CD4-positive, alpha-beta T cell treated with Interleukin-2 at 100 ng/mL for 4 hours (primary cell): ENCODE results near the gene CCDC142.
"Not testable (repeated sequence)": the region's sequence is repeated elsewhere in the genome, so short reads cannot be mapped to it uniquely, and the experiment has no call there.

Source experiments
- DNase-seq: peaks from one replicate; pipeline ENCODE4 v3.0.0-alpha.2; 2020; ENCODE audit warnings: low spot score

The CCDC142 gene

DNA sequence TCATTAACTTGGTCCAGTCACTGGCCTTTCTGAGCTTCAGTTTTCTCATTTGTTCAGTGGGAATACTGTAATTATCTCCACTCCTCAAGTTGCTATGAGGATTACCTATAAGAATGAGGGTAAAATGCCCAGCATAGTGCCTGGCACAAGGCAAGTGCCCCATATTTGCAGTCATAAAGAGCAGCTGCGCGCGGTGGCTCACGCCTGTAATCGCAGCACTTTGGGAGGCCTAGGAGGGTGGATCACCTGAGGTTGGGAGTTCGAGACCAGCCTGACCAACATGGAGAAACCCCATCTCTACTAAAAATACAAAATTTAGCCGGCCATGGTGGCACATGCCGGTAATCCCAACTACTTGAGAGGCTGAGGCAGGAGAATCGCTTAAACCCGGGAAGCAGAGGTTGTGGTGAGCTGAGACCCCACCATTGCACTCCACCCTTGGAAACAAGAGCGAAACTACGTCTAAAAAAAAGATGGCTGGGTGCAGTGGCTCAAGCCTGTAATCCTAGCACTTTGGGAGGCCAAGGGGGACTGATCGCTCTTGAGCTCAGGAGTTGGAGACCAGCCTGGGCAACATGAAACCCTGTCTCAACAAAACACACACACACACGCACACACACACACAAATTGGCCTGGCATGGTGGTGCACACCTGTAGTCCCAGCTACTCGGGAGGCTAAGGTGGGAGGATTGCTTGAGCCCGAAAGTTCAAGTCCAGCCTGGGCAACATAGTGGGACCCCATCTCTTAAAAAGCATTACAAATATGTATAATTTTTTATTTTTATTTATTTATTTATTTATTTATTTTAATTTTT is 40.1 kb downstream of the CCDC142 start:
- not testable (repeated sequence) for DNase-seq

- DNase-seq: peak; percentile 26
These were observed 40.9 kb downstream of the CCDC142 start, which contains the start of gene RTKN for GRCh38 chr2:74441690-74442482. Gene RTKN (minus strand): TSS chr2:74441937. CDS start chr2:74441816, 121 bp downstream.

GRCh38 chr2:74441170-74441689 is 41.6 kb downstream of the CCDC142 start:
- DNase-seq: no peak

GRCh38 chr2:74440378-74441169 is 42.2 kb downstream of the CCDC142 start:
- DNase-seq: peak; percentile 18

GRCh38 chr2:74439803-74440377 is 42.9 kb downstream of the CCDC142 start:
- DNase-seq: no peak

- no peak for DNase-seq
These were observed 43.4 kb downstream of the CCDC142 start for GRCh38 chr2:74439373-74439772.

GRCh38 chr2:74438248-74438647 is 44.5 kb downstream of the CCDC142 start:
- no peak for DNase-seq

DNA sequence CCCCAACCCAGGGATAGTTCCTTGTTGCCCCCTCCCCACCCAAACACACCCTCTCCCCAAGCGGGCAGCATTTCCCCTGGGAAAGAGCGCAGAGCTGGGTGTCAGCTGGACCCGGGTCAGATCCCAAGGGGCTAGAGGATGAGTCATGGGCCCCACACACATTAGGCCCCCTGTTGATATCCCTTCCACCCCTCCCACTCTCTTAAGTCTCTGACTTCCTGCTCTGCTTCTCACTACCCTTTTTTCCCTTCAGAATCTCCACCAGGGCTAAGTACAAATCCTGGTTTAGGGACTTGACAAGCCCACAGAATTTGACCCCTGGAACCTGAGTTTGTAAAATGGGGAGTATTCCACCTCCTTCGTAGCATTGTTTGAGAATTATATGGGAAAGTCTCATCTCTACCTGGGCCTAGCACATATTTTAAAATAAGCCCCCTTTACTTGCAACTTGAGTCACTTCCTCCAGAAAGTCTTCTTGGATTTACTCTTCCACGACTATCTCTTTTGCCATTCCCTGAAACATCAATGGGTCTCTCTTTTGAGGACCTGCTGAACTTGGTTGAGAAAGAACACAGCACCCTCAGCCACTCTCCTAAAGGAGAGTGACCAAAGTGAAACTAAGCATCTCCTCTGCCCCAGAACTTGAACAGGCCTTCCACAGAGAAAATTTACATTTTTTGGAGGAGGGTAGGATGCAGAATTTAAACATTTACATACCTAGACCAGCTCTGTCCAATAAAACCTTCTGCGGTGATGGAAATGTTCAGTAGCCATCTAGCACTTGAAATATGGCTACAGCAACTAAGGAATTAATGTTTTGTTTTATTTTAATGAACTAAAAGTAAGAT is 45.7 kb downstream of the CCDC142 start:
- no peak for DNase-seq

GRCh38 chr2:74436111-74436805 is 46.5 kb downstream of the CCDC142 start:
- DNase-seq: no peak

DNA sequence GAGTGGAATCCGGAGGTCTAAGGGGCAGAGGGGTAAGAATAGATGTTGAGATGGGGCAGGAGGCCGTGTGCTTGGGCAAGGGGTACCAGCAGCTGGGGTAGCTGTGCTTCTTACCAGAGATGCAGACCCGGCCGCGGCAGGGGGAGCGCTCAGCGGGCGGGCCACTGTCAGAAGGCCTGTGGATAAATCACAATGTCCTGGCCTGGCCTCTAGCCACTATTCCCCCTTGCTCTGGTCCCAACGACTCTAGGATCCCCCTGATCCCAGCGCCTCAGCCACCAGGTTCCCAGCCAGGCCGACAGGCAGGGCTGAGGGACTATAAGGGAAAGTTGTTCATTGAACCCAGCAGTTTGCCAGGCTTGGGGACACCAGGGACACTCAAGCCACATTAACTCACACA is 52.3 kb downstream of the CCDC142 start:
- no peak for DNase-seq

DNA sequence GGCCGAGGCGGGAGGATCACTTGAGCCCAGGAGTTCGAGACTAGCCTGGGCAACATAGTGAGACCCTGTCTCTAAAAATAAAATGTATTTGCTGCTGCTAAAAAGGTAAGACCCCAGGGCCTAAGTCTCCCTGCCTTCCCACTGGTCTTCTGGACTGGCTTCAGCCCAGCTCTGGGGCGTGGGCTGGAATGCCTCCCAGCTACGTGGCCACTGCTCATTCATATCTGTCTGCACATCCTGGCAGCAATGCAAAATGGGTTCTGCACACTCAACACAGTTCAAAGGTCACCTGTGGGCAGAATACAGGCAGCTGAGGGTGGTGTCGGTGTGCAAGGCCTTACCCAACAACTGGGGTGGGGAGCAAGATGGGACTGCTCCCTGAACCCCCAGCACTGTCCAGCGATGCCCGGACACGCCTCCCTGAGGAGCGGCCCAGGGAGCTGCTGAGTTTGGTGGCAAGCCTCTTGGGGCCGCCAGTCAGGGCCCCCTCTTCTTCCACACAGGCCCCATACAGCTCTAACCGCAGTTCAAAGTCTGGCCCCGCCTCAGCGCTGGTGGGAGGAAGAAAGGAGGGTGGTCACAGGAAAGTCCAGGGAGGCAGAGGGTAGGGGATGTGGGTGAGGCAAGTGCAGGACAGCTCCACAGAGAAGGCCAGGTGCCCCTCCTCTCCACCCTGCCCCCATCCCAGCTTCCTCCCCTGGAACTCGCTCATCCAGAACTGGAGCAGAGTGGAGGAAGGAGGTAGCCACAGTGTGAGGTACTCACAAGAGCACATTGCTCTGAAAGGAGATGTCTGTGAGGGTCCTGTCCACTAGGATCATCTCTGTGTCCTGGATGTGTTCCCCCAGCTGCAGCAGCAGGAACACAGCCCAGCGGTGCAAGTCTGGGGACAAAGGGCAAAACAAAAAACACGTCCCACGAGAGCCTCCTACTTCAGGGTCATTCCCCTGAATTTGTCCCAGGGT is 53.0 kb downstream of the CCDC142 start:
- DNase-seq: no peak

- no peak for DNase-seq
These were observed 54.1 kb downstream of the CCDC142 start for GRCh38 chr2:74428675-74429074.

- DNase-seq: no peak
These were observed 55.2 kb downstream of the CCDC142 start for GRCh38 chr2:74427551-74427950.

- DNase-seq: no peak
These were observed 56.5 kb downstream of the CCDC142 start for GRCh38 chr2:74426181-74426758.

GRCh38 chr2:74425523-74425922 is 57.3 kb downstream of the CCDC142 start:
- DNase-seq: no peak

DNA sequence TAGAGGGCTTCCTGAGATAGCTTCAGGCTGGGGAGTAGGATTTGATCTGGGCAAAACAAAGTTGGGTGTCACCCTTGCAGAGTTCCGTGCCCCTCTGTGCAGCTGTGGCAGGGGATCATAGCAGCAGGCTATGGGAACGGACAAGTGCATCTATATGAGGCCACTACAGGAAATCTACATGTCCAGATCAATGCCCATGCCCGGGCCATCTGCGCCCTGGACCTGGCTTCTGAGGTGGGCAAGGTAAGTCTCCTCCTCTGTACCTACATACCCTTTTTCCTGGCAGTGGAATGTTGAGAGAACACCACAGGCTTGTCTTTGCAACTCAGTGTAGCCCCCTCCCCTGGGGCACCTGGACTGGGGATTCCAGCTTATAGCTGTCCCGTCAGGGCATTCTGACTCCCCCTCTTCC is 57.8 kb downstream of the CCDC142 start:
- DNase-seq: no peak

DNA sequence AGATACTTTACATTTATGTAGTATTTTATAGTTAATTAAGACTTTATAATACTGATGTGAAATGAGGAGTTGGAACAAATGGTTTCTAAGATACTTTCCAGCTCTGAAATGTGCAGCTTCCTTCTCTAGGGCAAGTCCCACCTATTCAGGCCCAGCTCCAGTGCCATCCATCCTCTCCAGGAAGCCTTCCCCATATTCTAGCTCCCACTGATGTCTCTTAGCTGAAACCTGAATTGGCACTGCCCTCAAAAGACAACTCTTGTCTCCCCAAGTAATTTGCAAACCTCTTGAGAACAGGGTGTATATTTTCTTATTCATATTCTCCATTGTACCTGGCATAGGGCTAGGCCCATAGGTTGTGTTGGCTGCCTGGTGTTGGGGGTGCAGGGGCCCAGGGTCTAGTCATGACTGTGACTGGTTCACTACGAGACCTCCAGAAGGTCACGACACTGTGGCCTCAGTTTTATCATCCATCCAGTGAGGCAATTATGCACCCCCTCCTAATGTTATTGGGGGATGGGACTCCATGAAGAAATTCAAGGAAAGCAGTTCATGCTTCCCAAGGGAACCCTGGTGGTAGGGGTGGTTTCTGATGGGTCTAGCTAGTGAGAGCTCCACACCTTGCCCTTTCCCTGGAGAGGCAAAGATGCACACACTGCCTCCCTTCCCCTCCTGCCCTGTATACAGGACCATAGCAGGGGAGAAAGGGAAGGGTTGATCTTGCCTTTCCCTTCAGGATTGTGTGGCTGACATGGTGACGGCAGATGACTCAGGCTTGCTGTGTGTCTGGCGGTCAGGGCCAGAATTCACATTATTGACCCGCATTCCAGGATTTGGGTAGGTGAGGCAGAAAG is 58.4 kb downstream of the CCDC142 start:
- no peak for DNase-seq
